Fibroblast of villous mesenchyme (primary cell): ENCODE data around the gene MTX2. TPM values are rescaled to one million over a fixed set of nuclear protein-coding genes. Genes with fewer than 3 reads are reported as not detected.
"Not testable (repeated sequence)": the region's sequence is repeated elsewhere in the genome, so short reads cannot be mapped to it uniquely, and the experiment has no call there.

Source experiments
- DNase-seq: peaks from one replicate; pipeline ENCODE4 v3.0.0-alpha.2; 2010; ENCODE audit warnings: low read depth
- H3K4me3 ChIP-seq: 2 replicates; pipeline ENCODE4 v1.5.1; 2011; ENCODE audit warnings: low read depth, mild to moderate bottlenecking, low read length
- total RNA-seq: library from RNA; depleted of rRNA; stranded (reverse); fragments of >200 nt; gene quantifications from 2 replicates; pipeline ENCODE4 v1.2.3, GENCODE V29; 2012
- TF ChIP-seq, protein P1 (sequence below): IDR thresholded peaks from 2 replicates; pipeline ENCODE4 v1.5.1; 2012; ENCODE audit warnings: low read depth, mild to moderate bottlenecking, low read length; ENCODE audit not compliant: insufficient read depth

The MTX2 gene
- total RNA-seq, 1 donor, result 16.8 TPM

DNA sequence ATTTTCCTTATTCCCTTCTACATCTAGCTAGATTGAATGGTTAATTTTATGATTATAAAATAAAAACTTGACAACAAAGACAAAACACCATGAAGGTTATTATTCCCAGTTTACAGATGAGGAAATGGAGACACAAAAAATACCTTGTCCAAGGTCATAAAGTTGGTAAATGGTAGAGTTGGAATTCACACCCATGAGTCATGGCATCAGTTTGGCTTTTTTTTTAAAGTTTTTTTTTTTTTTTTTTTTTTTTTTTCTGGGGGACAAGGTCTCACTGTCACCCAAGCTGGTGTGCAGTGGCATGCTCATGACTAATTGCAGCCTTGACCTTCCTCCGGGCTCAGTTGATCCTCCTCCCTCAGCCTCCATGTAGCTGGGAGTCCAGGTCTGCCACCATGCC, 70.0 kb downstream of the MTX2 start:
- no peak for DNase-seq
- TF ChIP-seq, protein P1, sequence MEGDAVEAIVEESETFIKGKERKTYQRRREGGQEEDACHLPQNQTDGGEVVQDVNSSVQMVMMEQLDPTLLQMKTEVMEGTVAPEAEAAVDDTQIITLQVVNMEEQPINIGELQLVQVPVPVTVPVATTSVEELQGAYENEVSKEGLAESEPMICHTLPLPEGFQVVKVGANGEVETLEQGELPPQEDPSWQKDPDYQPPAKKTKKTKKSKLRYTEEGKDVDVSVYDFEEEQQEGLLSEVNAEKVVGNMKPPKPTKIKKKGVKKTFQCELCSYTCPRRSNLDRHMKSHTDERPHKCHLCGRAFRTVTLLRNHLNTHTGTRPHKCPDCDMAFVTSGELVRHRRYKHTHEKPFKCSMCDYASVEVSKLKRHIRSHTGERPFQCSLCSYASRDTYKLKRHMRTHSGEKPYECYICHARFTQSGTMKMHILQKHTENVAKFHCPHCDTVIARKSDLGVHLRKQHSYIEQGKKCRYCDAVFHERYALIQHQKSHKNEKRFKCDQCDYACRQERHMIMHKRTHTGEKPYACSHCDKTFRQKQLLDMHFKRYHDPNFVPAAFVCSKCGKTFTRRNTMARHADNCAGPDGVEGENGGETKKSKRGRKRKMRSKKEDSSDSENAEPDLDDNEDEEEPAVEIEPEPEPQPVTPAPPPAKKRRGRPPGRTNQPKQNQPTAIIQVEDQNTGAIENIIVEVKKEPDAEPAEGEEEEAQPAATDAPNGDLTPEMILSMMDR, result no peak

DNA sequence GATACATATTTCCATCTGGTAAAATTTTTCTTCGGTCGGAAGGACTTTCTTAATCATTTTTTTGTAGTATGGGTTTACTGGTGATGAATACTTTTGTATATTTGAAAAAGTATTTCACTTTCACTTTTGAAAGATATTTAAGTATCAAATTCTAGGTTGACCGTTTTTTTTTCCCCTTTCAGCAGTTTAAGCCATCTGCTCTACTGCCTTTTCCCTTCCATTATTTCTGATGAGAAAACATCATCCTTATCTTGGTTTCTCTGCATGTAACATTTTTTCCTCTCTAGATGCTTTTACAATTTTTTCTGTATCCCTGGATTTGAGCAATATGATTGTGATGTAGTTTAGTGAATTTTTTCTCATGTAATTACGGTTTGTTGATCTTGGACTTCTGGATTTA, 87.0 kb downstream of the MTX2 start:
- DNase-seq, result no peak
- no peak overlapping the region for H3K4me3 ChIP-seq
- TF ChIP-seq, protein P1, result no peak

More for the DNA sequence above, 70.0 kb downstream of the MTX2 start:
- no peak overlapping the region for H3K4me3 ChIP-seq

DNA sequence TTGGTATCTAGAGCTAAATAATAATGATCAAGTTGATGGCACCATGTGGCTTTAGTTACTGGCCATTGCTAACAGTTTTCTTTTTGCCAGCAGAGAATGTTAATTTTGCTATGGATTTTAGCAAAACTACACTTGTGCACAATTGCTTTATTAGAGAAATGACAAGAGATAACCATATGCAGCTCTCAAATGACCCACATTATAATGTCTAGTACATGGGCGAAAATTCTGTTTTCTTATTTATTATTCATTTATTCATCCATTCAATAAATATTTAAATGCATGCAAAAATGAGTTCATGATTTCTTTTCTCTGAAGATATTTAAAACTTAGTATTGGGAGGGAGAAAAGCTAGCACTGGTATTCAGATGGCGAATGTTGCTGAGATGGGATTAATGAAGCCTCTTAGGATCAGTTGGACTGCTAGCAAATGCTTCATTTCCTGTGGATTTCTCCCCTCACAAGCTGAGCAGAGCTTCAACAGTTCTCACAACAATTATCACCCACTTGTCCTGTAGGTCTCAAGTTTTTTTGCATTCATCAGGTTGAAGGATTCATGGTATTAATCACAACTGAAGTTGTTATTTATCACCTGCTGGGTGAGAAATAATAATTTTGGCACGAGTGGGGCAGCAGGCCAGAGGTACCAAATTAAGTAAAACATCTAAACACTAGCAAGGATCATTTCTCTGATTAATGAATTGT, 95.2 kb downstream of the MTX2 start:
- H3K4me3 ChIP-seq, result no peak overlapping the region
- no peak for DNase-seq
- TF ChIP-seq, protein P1, result no peak

DNA sequence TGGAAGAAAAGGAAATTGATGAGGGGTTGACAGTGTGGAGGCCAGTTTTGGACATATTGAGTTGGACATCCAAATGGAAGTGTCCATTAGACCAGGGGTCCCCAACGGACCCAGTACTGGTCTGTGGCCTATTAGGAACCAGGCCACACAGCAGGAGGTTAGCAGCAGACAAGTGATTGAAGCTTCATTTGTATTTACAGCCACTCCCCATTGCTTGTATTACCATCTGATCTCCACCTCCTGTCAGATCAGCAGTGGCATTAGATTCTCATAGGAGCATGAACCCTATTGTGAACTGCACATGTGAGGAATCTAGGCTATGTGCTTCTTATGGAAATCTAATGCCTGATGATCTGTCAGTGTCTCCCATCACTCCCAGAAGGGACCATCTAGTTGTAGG, 99.1 kb downstream of the MTX2 start:
- DNase-seq, result no peak
- no peak overlapping the region for H3K4me3 ChIP-seq
- TF ChIP-seq, protein P1, result no peak

DNA sequence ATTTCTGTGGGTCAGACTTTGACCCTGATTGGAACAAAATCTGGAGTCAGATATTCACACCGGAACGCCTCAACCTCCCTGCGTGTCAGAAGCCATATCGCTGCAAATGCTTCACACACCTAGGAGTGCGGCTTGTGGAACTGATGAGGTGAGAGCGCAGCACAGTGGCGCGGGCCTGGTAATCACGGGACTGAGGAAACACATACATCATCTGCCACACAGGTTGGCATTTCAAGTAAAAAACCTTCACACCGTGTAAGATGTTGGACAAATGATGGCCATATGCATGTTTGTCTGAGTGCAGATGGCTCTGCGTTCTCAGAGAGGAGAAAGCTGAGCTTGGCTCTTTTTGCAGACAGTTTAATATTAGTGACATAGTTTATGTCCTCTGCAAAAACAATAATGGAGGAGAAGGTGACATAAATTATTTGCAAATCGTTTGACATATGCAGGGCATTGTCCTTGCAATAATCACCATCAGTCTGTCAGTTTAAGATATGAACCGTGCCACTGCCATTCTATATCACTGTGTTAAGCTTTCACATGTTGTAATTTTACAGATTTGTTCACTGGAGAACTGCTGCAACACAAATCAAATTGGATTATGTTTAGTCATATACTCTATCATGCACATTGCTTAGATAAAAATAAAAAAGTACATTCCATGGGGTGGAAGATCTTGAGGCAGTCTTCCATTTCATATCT, 101.4 kb downstream of the MTX2 start:
- TF ChIP-seq, protein P1, result no peak
- DNase-seq, result no peak
- no peak overlapping the region for H3K4me3 ChIP-seq

DNA sequence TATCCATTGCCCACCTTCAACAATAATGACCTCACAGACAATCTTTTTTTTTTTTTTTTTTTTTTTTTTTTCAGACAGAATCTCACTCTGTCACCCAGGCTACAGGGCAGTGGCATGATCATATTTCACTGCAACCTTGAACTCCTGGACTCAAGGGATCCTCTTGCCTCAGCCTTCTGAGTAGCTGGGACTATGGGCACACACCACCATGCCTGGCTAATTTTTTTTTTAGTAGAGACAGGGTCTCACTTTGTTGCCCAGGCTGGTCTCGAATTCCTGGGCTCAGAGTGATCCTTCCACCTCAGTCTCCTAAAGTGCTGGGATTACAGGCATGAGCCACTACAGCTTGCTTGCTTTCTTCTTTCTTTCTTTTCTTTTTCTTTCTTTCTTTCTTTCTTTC, 103.9 kb downstream of the MTX2 start:
- DNase-seq, result not testable (repeated sequence)

DNA sequence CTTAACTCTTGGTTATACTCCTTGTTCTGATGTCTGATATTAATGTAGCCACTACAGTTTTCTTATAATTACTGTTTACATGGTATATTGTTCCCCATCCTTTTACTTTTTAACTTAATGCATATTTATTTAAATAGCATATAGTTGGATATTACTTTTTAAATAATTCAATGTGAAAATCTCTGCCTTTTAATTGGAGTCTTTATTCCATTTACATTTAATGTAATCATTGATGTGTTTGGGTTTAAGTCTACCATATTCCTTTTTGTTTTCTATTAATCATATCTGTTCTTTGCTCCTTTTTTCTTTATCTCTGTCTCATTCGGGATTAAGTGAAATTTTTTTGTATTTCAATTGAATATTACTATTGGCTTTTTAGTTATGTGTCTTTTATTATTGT, 109.1 kb downstream of the MTX2 start:
- no peak for DNase-seq
- TF ChIP-seq, protein P1, result no peak

More for the DNA sequence above, 103.9 kb downstream of the MTX2 start:
- H3K4me3 ChIP-seq, result not testable (repeated sequence)

More for the DNA sequence above, 109.1 kb downstream of the MTX2 start:
- H3K4me3 ChIP-seq, result no peak overlapping the region
